GM19240 (cell line): ENCODE results near the gene GRK2.
A peak's percentile ranks its signal among the peaks of the same experiment; 100 is the strongest.
"Not testable (repeated sequence)": the region's sequence is repeated elsewhere in the genome, so short reads cannot be mapped to it uniquely, and the experiment has no call there.

Source experiments
- DNase-seq: peaks from one replicate; pipeline ENCODE4 v3.0.0; 2011; ENCODE audit warnings: low spot score; ENCODE audit not compliant: insufficient read length

The GRK2 gene

DNA sequence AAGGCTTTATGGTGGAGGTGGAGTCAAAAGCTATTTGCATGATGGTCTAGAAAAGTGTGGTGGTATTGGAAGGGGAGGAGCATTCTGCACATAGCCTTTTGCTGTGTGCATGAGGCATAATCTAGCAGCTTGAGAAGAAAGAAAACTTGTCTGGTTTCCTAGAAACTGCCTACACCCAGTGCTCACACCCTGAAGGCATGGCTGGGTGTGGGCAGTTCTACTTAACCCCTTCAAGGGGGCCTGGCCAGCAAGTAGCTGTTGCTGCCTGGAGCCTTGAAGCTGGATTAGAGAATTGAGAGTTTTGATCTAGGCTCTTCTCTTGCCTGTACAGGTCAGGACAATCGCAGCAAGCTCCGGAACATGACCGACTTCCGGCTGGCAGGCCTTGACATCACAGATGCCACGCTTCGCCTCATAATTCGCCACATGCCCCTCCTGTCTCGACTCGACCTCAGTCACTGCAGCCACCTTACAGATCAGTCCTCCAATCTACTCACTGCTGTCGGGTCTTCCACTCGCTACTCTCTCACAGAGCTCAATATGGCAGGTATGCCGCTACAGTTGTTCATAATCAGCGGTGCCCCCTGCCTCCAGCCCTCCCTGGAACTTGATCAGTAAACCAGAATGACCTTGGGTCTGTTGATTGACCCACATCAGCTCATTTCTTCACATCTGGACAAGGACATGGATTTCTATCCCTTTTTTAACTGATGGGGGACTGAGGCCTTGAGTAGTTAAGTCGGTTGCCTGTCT, 12.2 kb upstream of the GRK2 start:
- DNase-seq, result no peak

DNA sequence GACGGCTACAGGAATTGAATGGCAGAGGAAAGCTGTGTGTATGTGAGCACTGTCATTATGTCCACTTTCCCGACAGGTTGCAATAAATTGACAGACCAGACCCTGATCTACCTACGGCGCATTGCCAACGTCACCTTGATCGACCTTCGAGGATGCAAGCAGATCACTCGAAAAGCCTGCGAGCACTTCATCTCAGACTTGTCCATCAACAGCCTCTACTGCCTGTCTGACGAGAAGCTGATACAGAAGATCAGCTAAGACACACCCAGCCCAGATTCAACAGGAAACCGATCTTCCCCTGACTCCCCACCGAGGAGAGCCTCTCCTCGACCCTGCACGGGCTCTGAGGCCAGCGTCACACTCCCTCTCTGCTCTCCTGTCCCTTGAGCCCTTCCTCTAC, 11.5 kb upstream of the GRK2 start:
- no peak for DNase-seq

DNA sequence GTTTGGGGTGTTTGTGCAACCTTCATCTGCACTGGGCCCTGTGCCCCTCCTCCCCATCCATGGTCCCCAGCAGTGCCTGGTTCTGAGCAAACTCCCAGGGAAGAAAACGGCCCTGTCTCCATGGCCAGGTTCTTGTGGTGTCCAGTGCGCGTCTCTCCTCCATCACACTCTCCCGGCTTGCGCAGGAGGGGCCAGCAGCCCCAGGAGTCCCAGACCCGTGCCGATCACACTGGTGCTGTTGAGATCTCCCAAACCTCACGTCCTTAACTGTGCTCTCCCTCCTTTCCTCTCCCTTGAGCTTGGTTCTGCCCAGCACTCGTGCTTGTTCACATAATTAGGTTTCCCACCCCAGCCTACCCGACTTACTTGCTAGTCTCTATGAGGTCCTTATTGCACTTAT, 10.9 kb upstream of the GRK2 start:
- DNase-seq, result no peak

DNA sequence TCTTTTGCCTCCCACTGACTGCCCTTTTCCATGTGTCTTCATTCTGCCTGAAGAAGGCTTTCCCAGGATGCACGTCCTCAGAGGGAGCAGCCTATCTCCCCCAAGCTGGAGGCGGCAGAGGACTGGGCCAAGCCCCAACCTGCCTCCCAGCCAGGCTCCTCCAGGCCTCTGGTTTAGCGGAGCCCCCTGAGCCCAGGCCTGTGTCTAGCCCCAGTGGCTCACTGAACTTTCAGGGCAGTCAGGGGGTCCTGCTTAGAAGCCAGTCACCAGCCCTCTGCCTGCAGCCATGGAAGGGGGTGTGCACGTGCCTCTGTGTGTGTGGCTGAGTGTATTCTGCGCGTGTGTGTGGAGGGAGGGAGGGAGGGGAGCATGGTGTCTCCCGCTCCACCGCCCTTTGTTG, 10.4 kb upstream of the GRK2 start:
- DNase-seq, result no peak

DNA sequence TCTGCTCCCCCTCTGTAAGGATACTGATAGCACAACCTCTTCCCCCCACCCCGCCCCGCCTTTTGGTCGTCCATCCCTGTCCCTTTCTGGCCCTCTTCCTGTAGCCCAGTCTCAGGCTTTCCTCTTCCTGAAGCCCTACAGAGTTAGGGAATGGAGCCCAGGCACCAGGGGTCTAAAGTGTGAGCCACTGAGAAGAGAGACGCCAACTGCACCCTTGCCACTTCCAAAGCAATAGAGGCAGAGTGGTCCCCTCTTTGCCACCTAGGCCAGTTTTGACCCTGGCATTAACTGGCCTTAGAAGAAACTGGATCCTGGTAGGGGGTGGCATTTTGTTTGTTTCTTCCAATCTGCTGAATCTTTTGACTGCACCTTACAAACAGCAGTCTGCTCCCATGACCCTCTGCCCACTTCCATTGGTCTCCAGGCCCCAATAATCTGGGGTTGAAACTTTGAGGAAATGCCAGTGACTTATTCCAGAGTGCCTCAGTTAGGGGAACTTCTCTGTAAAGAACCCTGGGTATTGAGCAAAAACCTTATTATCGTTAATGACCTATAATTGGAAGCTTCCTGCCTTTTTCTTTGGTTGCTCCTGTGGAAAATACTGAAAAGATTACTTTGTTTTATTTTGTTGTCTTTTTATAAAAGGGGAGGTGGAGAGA, 9.7 kb upstream of the GRK2 start:
- no peak for DNase-seq

DNA sequence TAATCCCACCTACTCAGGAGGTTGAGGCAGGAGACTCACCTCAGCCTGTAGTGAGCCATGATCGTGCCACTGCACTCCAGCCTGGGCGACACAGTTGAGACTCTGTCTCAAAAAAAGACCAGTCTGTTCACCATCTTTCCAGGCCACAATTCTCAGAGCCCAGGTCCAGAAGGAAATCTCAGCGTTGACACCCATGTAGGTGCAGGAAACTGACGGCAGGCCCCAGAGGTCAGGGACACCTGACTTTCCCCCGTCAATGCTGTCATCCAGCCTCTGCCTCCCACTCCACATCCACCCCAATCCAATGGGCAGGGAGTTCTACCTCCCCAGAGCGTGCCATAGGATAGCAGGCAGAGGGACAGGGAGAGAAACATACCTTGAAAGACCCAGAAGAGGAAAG, 5.9 kb upstream of the GRK2 start:
- DNase-seq, result no peak

DNA sequence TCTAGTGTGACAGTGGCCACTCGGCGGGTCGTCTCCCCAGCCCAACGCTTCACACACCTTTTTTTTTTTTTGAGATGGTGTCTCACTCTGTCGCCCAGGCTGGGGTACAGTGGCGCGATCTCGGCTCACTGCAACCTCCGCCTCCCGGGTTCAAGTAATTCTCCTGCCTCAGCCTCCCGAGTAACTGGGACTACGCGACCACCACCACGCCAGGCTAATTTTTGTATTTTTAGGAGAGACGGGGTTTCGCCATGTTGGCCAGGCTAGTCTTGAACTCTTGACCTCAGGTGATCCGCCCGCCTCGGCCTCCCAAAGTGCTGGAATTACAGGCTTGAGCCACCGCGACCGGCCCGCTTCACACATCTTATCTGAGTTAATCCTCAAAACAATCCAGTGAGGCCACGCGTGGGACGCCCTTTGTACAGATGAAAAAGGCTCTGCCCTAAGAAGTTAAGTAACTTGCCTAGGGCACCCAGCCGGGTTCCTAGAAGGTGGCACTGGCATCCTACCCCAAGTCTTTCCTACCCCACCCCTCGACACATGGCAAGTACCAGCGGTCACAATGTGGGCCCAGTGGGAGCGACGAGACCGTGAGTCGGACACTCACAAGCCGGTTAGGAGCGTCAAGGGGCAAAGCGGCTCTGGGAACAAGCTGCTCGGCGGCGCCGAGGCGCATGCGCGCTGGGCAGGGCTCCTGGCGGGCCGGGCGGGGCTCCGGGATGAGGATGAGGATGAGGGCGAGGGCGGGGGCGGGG, 5.2 kb upstream of the GRK2 start:
- not testable (repeated sequence) for DNase-seq

DNA sequence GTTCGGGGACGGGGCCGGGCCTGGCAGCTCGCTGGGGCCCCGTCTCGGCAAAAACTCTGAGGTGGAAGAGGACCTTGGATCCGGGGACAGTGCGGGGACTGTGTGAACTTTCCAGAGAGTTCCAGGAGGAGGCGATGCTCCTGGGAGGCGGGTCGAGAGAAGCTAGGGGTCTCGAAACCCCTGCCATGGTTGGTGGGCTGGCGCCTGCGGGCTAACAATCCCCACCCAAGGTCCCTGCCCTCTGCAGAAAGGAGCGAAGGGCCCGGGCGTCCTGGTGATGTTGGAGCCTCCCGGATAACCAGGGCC, 4.7 kb upstream of the GRK2 start:
- DNase-seq, result no peak

DNA sequence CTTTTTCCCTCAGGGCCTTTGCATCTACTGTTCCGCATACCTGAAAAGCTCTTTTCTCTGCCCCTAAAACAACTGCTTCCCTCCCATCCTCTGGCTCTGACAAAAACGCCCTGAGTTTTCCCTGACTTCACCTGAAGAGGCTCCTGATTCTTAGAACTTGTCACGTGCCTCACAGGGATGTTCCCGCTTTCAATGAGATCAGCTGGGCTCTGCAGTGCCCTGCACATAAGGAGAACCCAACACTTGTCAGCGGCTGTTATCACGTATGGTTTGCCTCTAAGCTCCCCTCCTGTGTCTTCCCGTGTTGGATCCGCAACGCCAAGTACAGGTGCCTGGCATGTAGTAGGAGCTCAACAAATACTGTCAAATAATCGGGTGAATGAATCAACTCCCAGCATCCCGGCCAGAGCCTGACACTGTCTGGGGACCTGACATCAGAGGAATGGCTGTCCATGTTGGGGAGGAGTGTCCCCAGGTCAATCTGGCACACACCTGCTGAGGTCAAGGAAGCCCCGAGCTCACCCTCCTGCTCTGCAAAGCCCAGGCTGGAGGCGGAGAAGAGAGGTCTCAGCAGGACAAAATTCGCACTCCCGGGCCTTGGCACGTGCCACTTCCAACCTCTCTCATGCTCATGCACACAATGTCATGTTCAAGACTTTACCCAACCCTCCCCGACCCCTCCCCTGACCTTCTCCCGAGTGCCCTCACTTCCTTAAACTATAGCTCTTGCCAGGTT, 4.2 kb upstream of the GRK2 start:
- no peak for DNase-seq

DNA sequence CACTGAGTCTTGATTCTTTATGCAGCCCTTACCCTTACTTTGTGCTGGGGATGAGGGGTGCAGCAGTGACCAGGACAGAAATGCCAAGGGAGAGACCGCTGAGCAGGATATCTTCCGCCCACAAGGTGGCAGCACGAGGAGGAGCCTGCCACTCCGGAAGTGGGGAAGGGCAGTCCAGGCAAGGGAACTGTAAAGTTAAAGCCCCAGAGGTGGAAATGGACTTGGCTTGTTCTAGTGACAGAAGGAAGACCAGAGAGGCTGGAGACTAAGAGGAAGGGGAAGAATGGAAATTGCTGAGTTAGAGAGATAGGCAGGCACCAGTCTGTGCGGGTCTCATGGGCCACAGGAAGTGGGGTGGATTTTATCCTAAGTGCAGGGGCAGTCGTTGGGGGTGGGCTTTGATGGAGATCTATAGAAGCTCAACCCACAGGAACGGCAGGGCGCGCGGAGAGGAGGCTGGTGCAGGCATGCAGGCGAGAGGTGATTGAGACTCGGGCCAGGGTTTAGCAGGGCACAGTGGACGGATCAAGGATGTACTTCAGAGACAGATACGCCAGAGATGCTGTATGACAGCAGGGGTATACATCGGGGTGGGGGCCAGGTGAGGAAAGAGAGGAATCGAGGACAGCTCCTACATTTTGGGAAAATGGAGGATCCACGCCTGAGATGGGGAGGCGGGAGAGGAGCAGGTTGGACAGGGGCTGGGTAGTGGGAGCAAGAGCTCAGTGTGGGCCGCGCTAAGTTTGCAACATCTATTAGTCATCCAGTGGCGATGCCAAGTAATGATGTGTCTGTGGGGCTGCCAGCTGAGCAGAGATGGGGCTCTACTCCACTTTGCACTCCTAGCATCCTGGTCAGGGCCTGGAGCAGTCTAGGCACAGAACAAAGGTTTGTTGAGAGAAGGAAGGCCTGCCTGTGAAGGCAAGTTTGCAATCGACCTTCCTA, 3.3 kb upstream of the GRK2 start:
- peak; percentile 95 for DNase-seq

DNA sequence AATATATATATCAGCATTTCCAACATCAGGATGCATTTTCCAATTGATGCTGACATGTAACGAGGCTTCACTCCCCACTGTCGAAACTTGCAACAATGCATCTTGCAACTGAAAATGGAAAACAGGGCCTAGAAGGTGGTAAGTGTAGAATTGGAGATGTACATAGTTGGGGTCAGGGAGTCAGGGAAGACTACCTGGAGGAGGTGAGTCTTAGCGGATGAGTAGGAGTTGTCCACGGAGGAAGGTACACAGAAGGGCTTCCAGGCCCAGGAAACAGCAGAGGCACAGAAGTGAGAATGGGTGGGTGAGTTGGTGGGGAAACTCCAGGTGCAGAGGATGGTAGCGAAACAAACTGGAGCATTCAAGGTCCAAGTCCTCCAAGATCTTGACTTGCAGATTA, 2.0 kb upstream of the GRK2 start:
- DNase-seq, result no peak

DNA sequence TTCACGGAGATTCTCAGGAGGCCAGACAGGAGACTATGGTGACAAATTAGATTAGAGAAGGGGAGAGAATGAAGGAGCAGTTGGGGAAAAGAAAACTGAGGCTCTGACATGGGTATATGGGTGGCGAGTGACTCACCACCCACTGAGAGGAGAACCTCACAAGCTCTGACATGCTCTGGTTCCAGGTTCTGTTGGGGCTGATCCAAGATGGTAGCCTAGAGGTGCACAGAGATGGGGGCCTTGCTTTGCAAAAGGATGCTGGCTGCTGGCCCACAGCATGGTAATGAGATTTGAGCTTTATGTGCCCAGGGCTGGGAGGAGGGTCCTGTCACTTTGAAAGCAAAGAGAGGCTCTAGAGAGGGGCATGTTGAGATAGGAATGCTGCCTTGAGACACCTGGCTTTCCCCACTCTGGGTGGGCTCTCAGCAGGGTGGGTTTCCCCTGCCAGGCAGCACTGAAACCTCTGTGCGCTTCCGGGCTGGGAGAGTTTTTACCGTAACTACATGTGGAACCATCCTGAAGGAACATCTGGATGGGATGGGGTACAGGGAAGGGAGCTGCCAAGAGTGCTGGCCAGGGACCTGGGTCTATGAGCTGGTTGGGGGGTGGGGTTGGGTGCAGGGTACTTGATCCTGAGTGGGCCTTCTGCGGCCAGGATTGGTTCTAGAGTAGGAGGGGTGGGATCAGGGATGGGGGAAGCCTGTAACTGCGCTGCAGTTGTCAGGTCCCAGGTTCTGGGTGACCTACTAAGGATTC, 1.2 kb upstream of the GRK2 start:
- no peak for DNase-seq

DNA sequence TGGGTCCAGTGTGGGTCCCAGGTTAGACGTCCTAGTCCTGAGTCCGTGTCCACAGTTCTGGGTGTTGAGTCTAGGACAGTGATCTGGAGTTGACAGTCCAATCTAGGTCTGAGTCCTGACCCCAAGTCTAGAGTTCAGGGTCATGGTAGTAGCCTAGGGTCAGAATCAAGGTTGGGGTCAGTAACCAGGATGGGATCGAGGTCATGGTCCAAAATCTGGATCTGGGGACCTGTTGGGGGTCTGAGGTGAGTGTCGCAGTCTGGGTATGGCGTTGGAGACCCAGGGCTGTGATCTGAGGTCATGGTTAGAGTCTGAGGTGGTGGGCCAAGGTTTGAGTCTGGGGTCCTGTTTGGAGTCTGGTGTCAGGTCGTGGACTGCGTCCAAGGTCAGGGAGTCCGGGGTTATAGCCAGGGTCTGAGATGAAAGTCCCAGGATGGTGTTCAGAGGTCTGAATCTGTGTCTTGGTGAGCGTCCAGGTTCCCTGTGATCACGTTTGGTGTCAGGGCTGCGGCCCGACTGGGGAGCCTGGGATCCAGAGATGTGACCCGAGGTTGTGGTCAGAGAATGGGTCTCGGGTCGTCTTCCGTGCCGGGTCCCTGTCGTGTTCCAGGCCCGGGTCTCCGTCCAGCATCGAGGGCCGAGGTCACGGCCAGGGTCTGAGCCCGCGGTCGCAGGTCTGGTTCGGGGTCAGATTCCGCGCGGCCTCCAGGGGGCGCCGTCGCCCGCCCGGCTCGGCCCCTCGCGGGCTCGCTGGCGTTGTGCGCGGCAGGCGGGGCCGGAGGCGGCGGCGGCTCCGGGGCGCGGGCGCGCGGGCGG, 432 bp upstream of the GRK2 start:
- DNase-seq, result peak; percentile 79

DNA sequence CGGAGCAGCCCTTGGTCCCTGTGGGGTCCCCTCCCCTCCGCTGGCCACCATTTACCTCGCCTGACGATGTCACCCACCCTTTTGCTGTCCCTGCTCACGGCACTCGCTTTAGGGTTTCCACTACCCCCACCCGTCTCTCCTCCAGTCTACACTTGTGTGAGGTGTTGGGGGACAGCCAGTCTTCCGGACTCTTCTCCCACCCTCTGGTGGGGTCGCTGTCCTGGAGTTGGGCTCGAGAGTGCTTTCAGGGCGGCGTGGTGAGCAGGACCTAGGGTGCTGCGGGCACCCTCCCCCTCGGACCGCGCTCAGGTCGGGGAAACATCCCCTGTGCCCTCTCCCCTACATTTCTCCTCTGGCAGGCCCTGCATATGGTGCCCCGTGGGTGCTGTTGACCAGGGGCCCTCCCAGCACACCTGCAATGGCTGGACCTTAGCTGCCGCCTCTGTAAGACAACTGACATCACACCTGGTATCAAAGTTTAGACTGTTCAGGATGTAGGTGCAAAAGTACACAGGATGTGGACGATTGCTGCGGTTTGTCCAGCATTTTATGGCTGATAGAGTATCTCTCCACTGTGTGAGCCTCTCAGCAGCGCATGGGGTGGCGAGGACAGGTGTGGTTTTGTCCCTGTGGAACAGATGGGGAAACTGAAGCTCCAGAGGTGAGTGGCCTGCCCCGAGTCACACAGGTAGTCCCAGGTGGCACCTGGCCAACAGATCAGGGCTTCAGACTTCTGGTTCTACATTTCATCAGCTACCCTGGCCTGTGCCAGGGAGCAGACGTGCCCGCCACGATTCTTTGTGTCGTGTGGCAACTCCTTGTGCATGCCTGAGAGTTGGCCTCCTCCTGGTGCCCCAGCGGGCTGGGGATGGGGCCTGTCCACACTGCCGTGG, 1.2 kb downstream of the GRK2 start:
- no peak for DNase-seq

DNA sequence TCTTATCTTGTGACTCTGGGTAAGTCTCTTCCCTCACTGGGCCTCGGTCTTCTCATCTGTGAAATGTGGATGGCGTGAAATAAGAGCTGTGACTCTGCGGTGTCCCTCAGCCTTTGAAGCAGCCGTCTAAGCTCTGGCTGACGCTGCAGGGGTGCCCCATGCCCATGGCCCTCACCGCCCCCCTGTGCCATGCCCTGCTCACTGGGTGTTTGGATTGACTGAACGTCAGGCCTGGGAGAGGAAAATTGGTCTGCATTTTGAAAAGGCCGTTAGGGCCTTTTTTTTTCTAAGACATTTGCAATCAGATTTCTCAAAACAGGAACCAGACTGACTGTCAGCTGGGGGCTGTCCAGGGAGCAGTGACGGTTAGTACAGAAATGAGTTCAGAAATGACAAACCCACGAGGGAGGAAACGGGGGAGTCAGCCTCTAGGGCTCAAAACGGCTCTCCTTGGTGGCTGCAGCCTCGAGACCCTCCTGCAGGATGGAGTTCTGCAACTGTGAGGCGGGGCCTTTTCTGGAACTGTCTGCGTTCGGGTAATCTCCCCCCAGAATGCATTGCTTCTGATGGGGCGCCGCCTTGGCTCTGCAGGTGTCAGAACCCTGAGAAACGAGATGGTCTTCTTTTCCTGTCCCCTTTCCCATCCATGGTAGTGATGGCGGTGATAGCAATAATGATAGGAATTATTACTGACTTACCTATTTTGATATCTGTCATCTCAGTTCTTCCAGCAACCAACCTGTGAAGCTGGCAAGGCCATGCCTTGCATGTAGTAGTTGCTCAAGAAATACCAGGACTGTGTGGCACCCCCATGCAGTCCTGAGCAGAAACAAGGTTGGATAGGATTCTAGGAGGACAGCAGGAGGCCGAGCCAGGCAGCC, 2.0 kb downstream of the GRK2 start:
- DNase-seq, result peak; percentile 76

DNA sequence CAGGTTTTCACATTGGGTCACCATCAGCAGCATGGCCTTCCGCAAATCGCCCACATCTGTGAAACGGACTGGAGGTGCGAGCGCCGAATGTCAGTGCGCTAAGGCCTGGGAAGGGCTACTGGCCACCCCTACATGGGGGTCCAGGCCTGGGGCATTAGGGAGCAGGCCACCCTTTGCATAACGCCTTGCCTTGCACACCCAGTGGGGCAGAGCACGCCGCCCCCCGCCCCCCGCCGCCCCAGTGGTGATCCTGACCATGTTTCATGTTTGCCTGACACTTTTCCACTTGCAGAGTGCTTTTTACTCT, 2.6 kb downstream of the GRK2 start:
- DNase-seq, result no peak

DNA sequence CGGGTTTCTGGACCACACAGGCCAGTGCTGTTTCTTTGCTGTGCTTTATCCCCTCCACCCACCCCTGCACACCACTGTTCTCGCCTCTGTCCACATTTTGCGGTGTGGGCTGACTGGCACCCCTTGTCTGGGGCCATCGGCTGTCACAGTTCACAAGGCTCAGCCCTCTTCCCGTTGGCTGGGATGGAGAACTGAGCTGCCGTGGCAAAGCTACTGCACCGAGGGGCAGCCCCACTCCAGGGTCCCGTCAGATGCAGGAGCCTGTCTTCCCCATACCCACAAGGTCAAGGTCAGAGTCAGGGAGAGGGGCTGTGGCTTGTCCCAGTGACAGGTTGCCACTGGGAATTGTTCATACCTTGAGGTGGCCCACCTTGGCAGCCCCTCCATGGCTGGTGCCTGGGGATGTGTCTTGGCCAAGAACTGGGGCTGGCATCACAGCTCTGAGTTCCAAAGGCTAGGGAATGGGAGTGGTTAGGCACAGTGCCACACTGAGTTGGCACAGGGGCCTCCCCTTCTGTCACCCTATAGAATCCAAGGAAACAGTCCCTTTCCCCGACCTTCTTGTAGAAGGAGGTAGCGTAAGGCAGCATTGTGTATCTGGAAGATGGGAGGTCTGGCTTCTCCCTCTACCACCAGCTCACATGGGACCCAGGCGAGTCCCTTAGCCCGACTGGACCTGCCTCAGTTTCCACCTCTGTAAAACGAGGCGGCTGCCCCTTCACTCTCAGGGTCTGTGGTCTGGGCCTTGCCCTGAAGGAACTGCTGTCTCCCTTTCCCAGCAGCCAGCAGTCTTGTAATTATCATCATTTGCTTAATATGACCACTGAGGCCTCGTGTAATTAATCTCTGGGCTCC, 3.4 kb downstream of the GRK2 start:
- DNase-seq, result no peak
